GM12878 (cell line): Measurements from ENCODE around the gene NFATC1. TPM values are rescaled to one million over a fixed set of nuclear protein-coding genes. Genes with fewer than 3 reads are reported as not detected.

Source experiments
- ATAC-seq: fragments of 200-7000 bp; cut with Tn5 transposase; 3 replicates; pipeline ENCODE4 v1.9.1; 2020; ENCODE audit warnings: mild to moderate bottlenecking, moderate library complexity
- BruUV-seq: library from RNA; stranded (reverse); fragments of 400-500 nt; replicated peaks from 2 replicates; lab custom pipeline; 2021; lab: Mats Ljungman, UMichigan
- CTCF ChIA-PET: fragments of 300-600 bp; sonication (Branson Sonifier 250); formaldehyde crosslinking; extraction: SDS; loops from one replicate; lab custom pipeline; 2021; ENCODE audit warnings: inconsistent platforms; lab: Yijun Ruan, JAX
- POLR2A ChIA-PET: fragments of 350-600 bp; formaldehyde crosslinking; extraction: SDS; loops from one replicate; lab custom pipeline; 2021; ENCODE audit warnings: inconsistent platforms; lab: Charles Lee
- RAD21 ChIA-PET: fragments of 300-600 bp; sonication (Branson Sonifier 250); formaldehyde crosslinking; loops from one replicate; lab custom pipeline; 2023; ENCODE audit warnings: antibody characterized with exemption; ENCODE audit not compliant: unreplicated experiment; lab: Charles Lee
- SMC1A ChIA-PET: fragments of 300-600 bp; sonication (Branson Sonifier 250); formaldehyde crosslinking; loops from one replicate; lab custom pipeline; 2023; ENCODE audit not compliant: unreplicated experiment, uncharacterized antibody; lab: Charles Lee
- DNase-seq: peaks from one replicate; pipeline ENCODE4 v3.0.0-alpha.2; 2011; ENCODE audit warnings: low read depth, low spot score
- FAIRE-seq: peaks from 3 replicates; lab custom pipeline; 2011; peaks lifted over from hg19 to GRCh38; lab: Jason Lieb, UNC
- H2AFZ ChIP-seq: 2 replicates; pipeline ENCODE4 v1.6.0; 2011; ENCODE audit warnings: low read depth, low read length, control low read depth; ENCODE audit not compliant: control insufficient read depth
- H3K27ac ChIP-seq: 2 replicates; pipeline ENCODE4 v1.5.1; 2011; ENCODE audit warnings: control low read depth; ENCODE audit not compliant: control insufficient read depth, insufficient read depth
- H3K27me3 ChIP-seq, 2 experiments: replicated peaks in 1 of 2; 2 replicates each; pipeline versions ENCODE4 v1.6.0 to v1.6.1; 2011; ENCODE audit warnings: low read length in 1 of 2; ENCODE audit not compliant: control insufficient read depth in 2 of 2, insufficient read depth in 2 of 2
- H3K36me3 ChIP-seq, 2 experiments: 2 replicates each; pipeline ENCODE4 v1.5.1; 2011; ENCODE audit warnings: low read length in 1 of 2; ENCODE audit not compliant: control insufficient read depth in 2 of 2, insufficient read depth in 2 of 2
- H3K4me1 ChIP-seq: 2 replicates; pipeline ENCODE4 v1.6.1; 2011; ENCODE audit warnings: mild to moderate bottlenecking, low read length, moderate library complexity, mixed read lengths; ENCODE audit not compliant: control insufficient read depth, insufficient read depth
- H3K4me2 ChIP-seq: 2 replicates; pipeline ENCODE4 v1.6.0; 2011; ENCODE audit warnings: control low read depth; ENCODE audit not compliant: control insufficient read depth, insufficient read depth
- H3K4me3 ChIP-seq: fragments of 200-600 bp; sonication (generic); 2 replicates; pipeline ENCODE4 v1.5.1; 2016
- H3K79me2 ChIP-seq: 2 replicates; pipeline ENCODE4 v1.6.0; 2011; ENCODE audit warnings: low read length; ENCODE audit not compliant: control insufficient read depth, insufficient read depth
- H3K9ac ChIP-seq: 2 replicates; pipeline ENCODE4 v1.8.0; 2011; ENCODE audit warnings: low read length, control low read depth, mixed read lengths; ENCODE audit not compliant: control insufficient read depth, insufficient read depth
- H3K9me3 ChIP-seq: replicated peaks from 3 replicates; pipeline ENCODE4 v1.5.1; 2011; ENCODE audit warnings: mild to moderate bottlenecking, low read length; ENCODE audit not compliant: control insufficient read depth, insufficient read depth
- H4K20me1 ChIP-seq: 2 replicates; pipeline ENCODE4 v1.6.0; 2011; ENCODE audit not compliant: control insufficient read depth, insufficient read depth
- BCL11A ChIP-seq: IDR thresholded peaks from 2 replicates; pipeline ENCODE4 v1.6.1; 2011; ENCODE audit warnings: low read depth, low read length
- E4F1 ChIP-seq: fragments of 450-650 bp; IDR thresholded peaks from 2 replicates; pipeline ENCODE4 v1.6.1; 2018; ENCODE audit warnings: borderline replicate concordance, mild to moderate bottlenecking; ENCODE audit not compliant: partially characterized antibody
- HCFC1 ChIP-seq: fragments of 150-350 bp; IDR thresholded peaks from 2 replicates; pipeline ENCODE4 v1.6.1; 2014; ENCODE audit warnings: low read length
- JUNB ChIP-seq: IDR thresholded peaks from 2 replicates; pipeline ENCODE4 v1.6.1; 2016; ENCODE audit warnings: antibody characterized with exemption, mild to moderate bottlenecking
- MTA2 ChIP-seq: fragments of 450-650 bp; IDR thresholded peaks from 2 replicates; pipeline ENCODE4 v1.6.1; 2016; ENCODE audit warnings: low read depth, mild to moderate bottlenecking, moderate library complexity
- REST ChIP-seq: IDR thresholded peaks from 2 replicates; pipeline ENCODE4 v1.6.1; 2012; ENCODE audit warnings: mild to moderate bottlenecking, low read depth, low read length
- SIN3A ChIP-seq: IDR thresholded peaks from 2 replicates; pipeline ENCODE4 v1.6.1; 2012; ENCODE audit warnings: low read depth, low read length, improper control_type of control experiment
- TCF7 ChIP-seq: IDR thresholded peaks from 2 replicates; pipeline ENCODE4 v1.6.1; 2014; ENCODE audit warnings: antibody characterized with exemption, borderline replicate concordance
- ZNF24 ChIP-seq: fragments of 450-650 bp; IDR thresholded peaks from 2 replicates; pipeline ENCODE4 v1.6.1; 2017; ENCODE audit warnings: antibody characterized with exemption, mild to moderate bottlenecking
- ZNF384 ChIP-seq: IDR thresholded peaks from 2 replicates; pipeline ENCODE4 v1.6.1; 2012; ENCODE audit warnings: low read depth, mild to moderate bottlenecking, low read length, improper control_type of control experiment, borderline replicate concordance
- WGBS: methylation state at CpG from one replicate; pipeline ENCODE4 v1.1.6; 2016; ENCODE audit warnings: low lambda C conversion rate; ENCODE audit not compliant: insufficient replicate concordance, insufficient coverage; ENCODE audit errors: missing lambda C conversion rate; 5-methylcytosine and 5-hydroxymethylcytosine counted together
- in situ Hi-C: fragments of 300-500 bp; cut with MboI; formaldehyde crosslinking; loops from 9 replicates; pipeline ENCODE4 v1.14.3; 2018; ENCODE audit warnings: mixed read lengths
- intact Hi-C: fragments of 100-400 bp; cut with micrococcal nuclease; formaldehyde crosslinking; loops from one replicate; pipeline ENCODE4 v1.14.2; 2022; ENCODE audit not compliant: unreplicated experiment
- polyA plus RNA-seq, 11 experiments: library from polyadenylated mRNA; depleted of rRNA in 4 of 11; unstranded in 6 of 11; stranded (reverse) in 5 of 11; fragments of >200 nt; fragmentation: Nextera tagmentation in 4 of 11; fragmentation: Illumina TruSeq in 1 of 11; extraction: Ambion mirVana in 4 of 11; extraction: Trizol in 1 of 11; gene quantifications; 1 replicate in 1 of 11; 2 replicates in 10 of 11; pipeline versions ENCODE4 v1.2.1 to v1.2.3, GENCODE V29; 2011 to 2016; ENCODE audit warnings: inconsistent platforms in 2 of 11, missing spikeins in 2 of 11, low read depth in 1 of 11
- total RNA-seq, 4 experiments: library from RNA; depleted of rRNA in 3 of 4; stranded (reverse); fragments of >200 nt in 3 of 4; fragmentation: Illumina TruSeq in 1 of 4; extraction: Trizol in 1 of 4; gene quantifications; 2 replicates each; pipeline versions ENCODE4 v1.2.1 to v1.2.3, GENCODE V29; 2013 to 2021

Gene NFATC1
- total and polyA plus RNA-seq, 10 of the 15 experiments (the other 5 are each of a cell fraction or from before 2014, with no cell fraction given): 0.84 to 20.8 (median 5.1) TPM

GRCh38 chr18:79538635-79539034 lies 142.9 kb downstream of the NFATC1 start:
- intact Hi-C loops (no loop called here), in situ Hi-C loops (loop anchor here (5.0 kb wide), 1 partner anchor 161 kb away; no protein-coding TSS in a partner anchor)
- no peaks in the 10 kb centered on the region for H3K9me3 ChIP-seq
- H4K20me1 ChIP-seq: no peaks in the 10 kb centered on the region
- ChIA-PET POLR2A (interaction anchor here (0.6 kb wide), 1 partner anchor 164 kb away, joined by 4 read pairs; no protein-coding TSS in a partner anchor), CTCF (no interaction called here), SMC1A (interaction anchor here (0.6 kb wide), 1 partner anchor 129 kb away, joined by 3 read pairs; no protein-coding TSS in a partner anchor), RAD21 (interaction anchor here (0.8 kb wide), 1 partner anchor 158 kb away, joined by 4 read pairs; no protein-coding TSS in a partner anchor)
- FAIRE-seq: no peak
- no peak overlapping the region for H3K9ac ChIP-seq
- no TSS peak for BruUV-seq
- no peak overlapping the region for H3K4me3 ChIP-seq
- DNase-seq: no peak
- H3K4me1 ChIP-seq: no peaks in the 10 kb centered on the region
- H3K79me2 ChIP-seq: no peaks in the 10 kb centered on the region
- no peak overlapping the region for H3K27ac ChIP-seq
- TF ChIP-seq JUNB (no peak), ZNF24 (no peak), ZNF384 (no peak), BCL11A (no peak)
- no peak overlapping the region for H3K4me2 ChIP-seq
- ATAC-seq: no peak
- H3K27me3 ChIP-seq: no peaks in the 10 kb centered on the region
- H2AFZ ChIP-seq: no peak overlapping the region
- H3K36me3 ChIP-seq: no peaks in the 10 kb centered on the region
- WGBS: 47% methylated on average over 10 of the region's 12 CpGs

- in situ Hi-C loops (no loop called here), intact Hi-C loops (no loop called here)
- 50% methylated on average over 16 of the region's 16 CpGs for WGBS
- ChIA-PET POLR2A (interaction anchor here (0.6 kb wide), 1 partner anchor 417 kb away, joined by 3 read pairs; no protein-coding TSS in a partner anchor), RAD21 (no interaction called here), CTCF (no interaction called here), SMC1A (interaction anchor here (0.8 kb wide), 1 partner anchor 100 kb away, joined by 3 read pairs; no protein-coding TSS in a partner anchor)
- no peak for DNase-seq
- no peak for FAIRE-seq
- no peak for ATAC-seq
- Histone ChIP-seq H4K20me1 (no peaks in the 10 kb centered on the region), H3K27ac (no peak overlapping the region), H3K9me3 (no peaks in the 10 kb centered on the region; the same call in 2 of the 3 replicates), H3K4me1 (no peaks in the 10 kb centered on the region), H3K27me3 (no peaks in the 10 kb centered on the region), H3K9ac (no peak overlapping the region), H3K36me3 (no peaks in the 10 kb centered on the region), H3K4me2 (no peak overlapping the region), H2AFZ (no peak overlapping the region), H3K4me3 (no peak overlapping the region), H3K79me2 (no peaks in the 10 kb centered on the region)
- BruUV-seq: no TSS peak
- TF ChIP-seq JUNB: no peak
- TF ChIP-seq MTA2: no peak
- no peak for TF ChIP-seq SIN3A
- no peak for TF ChIP-seq REST
- TF ChIP-seq TCF7: no peak
- TF ChIP-seq E4F1: no peak
- no peak for TF ChIP-seq HCFC1
Measured at GRCh38 chr18:79540161-79540903, 144.6 kb downstream of the NFATC1 start.
